Dendritic cell treated with granulocyte-macrophage colony-stimulating factor and Interleukin-4, amounts not matched to agents 40 ng/mL and 50 ng/mL, for 4 days (primary cell): ENCODE data around the gene SNRK.

ENCODE experiments used
- H3K27ac Mint-ChIP-seq: one replicate; pipeline ENCODE4 v1.8.0; 2022; ENCODE audit warnings: mild to moderate bottlenecking, mixed read lengths
- H3K27me3 Mint-ChIP-seq: one replicate; pipeline ENCODE4 v1.8.0; 2022; ENCODE audit warnings: mild to moderate bottlenecking, mixed read lengths
- H3K36me3 Mint-ChIP-seq: one replicate; pipeline ENCODE4 v1.8.0; 2022; ENCODE audit warnings: low read depth, mixed read lengths
- H3K4me1 Mint-ChIP-seq: one replicate; pipeline ENCODE4 v1.8.0; 2022; ENCODE audit warnings: low read depth, mixed read lengths
- H3K4me3 Mint-ChIP-seq: one replicate; pipeline ENCODE4 v1.8.0; 2022; ENCODE audit warnings: mild to moderate bottlenecking, moderate library complexity, mixed read lengths
- H3K9me3 Mint-ChIP-seq: one replicate; pipeline ENCODE4 v1.8.0; 2022; ENCODE audit warnings: mixed read lengths
- intact Hi-C: fragments of 100-400 bp; cut with micrococcal nuclease; formaldehyde crosslinking; loops from one replicate; pipeline ENCODE4 v1.15.0; 2022

Gene SNRK

GRCh38 chr3:43256714-43257461 is 29.5 kb upstream of the SNRK start:
- peaks cover 39% of the 10 kb centered on the region for H3K4me1 Mint-ChIP-seq
- H3K9me3 Mint-ChIP-seq: no peaks in the 10 kb centered on the region
- H3K36me3 Mint-ChIP-seq: no peaks in the 10 kb centered on the region
- no peak overlapping the region for H3K27ac Mint-ChIP-seq
- intact Hi-C loops: no loop called here
- no peaks in the 10 kb centered on the region for H3K27me3 Mint-ChIP-seq
- H3K4me3 Mint-ChIP-seq: no peak overlapping the region

- H3K4me3 Mint-ChIP-seq: no peak overlapping the region
- H3K27ac Mint-ChIP-seq: no peak overlapping the region
- H3K9me3 Mint-ChIP-seq: no peaks in the 10 kb centered on the region
- H3K27me3 Mint-ChIP-seq: no peaks in the 10 kb centered on the region
- H3K36me3 Mint-ChIP-seq: no peaks in the 10 kb centered on the region
- intact Hi-C loops: no loop called here
- H3K4me1 Mint-ChIP-seq: peaks cover 39% of the 10 kb centered on the region
Observed at GRCh38 chr3:43257850-43258249, 28.5 kb upstream of the SNRK start.

GRCh38 chr3:43259626-43260025 is 26.7 kb upstream of the SNRK start:
- H3K27ac Mint-ChIP-seq: no peak overlapping the region
- no peaks in the 10 kb centered on the region for H3K9me3 Mint-ChIP-seq
- H3K4me1 Mint-ChIP-seq: peaks cover 39% of the 10 kb centered on the region
- no peaks in the 10 kb centered on the region for H3K36me3 Mint-ChIP-seq
- no peaks in the 10 kb centered on the region for H3K27me3 Mint-ChIP-seq
- intact Hi-C loops: no loop called here
- no peak overlapping the region for H3K4me3 Mint-ChIP-seq

GRCh38 chr3:43260412-43260811 is 25.9 kb upstream of the SNRK start:
- intact Hi-C loops: no loop called here

GRCh38 chr3:43262194-43262593 is 24.1 kb upstream of the SNRK start:
- Mint-ChIP-seq H3K4me1 (peaks cover 17% of the 10 kb centered on the region), H3K27ac (no peak overlapping the region), H3K36me3 (no peaks in the 10 kb centered on the region), H3K4me3 (no peak overlapping the region), H3K9me3 (no peaks in the 10 kb centered on the region), H3K27me3 (no peaks in the 10 kb centered on the region)
- intact Hi-C loops: no loop called here

More at GRCh38 chr3:43260412-43260811, 25.9 kb upstream of the SNRK start:
- no peaks in the 10 kb centered on the region for H3K36me3 Mint-ChIP-seq
- no peaks in the 10 kb centered on the region for H3K9me3 Mint-ChIP-seq
- no peak overlapping the region for H3K4me3 Mint-ChIP-seq
- no peaks in the 10 kb centered on the region for H3K27me3 Mint-ChIP-seq
- no peak overlapping the region for H3K27ac Mint-ChIP-seq
- H3K4me1 Mint-ChIP-seq: peaks cover 34% of the 10 kb centered on the region

GRCh38 chr3:43266451-43266850 is 19.9 kb upstream of the SNRK start:
- H3K36me3 Mint-ChIP-seq: no peaks in the 10 kb centered on the region
- intact Hi-C loops: no loop called here
- H3K4me1 Mint-ChIP-seq: no peaks in the 10 kb centered on the region
- H3K27ac Mint-ChIP-seq: no peak overlapping the region
- H3K9me3 Mint-ChIP-seq: no peaks in the 10 kb centered on the region
- H3K4me3 Mint-ChIP-seq: no peak overlapping the region
- no peaks in the 10 kb centered on the region for H3K27me3 Mint-ChIP-seq

GRCh38 chr3:43266995-43267394 is 19.3 kb upstream of the SNRK start:
- Mint-ChIP-seq H3K9me3 (no peaks in the 10 kb centered on the region), H3K27ac (no peak overlapping the region), H3K36me3 (no peaks in the 10 kb centered on the region), H3K4me1 (no peaks in the 10 kb centered on the region), H3K27me3 (no peaks in the 10 kb centered on the region), H3K4me3 (no peak overlapping the region)
- intact Hi-C loops: no loop called here

GRCh38 chr3:43268636-43269035 is 17.7 kb upstream of the SNRK start:
- no peaks in the 10 kb centered on the region for H3K9me3 Mint-ChIP-seq
- H3K36me3 Mint-ChIP-seq: no peaks in the 10 kb centered on the region
- H3K27ac Mint-ChIP-seq: no peak overlapping the region
- intact Hi-C loops: no loop called here
- H3K4me1 Mint-ChIP-seq: no peaks in the 10 kb centered on the region
- no peaks in the 10 kb centered on the region for H3K27me3 Mint-ChIP-seq
- H3K4me3 Mint-ChIP-seq: no peak overlapping the region

GRCh38 chr3:43270078-43270477 is 16.3 kb upstream of the SNRK start:
- Mint-ChIP-seq H3K4me3 (no peak overlapping the region), H3K4me1 (no peaks in the 10 kb centered on the region), H3K27ac (no peak overlapping the region), H3K9me3 (no peaks in the 10 kb centered on the region), H3K27me3 (no peaks in the 10 kb centered on the region), H3K36me3 (no peaks in the 10 kb centered on the region)
- intact Hi-C loops: no loop called here

- Mint-ChIP-seq H3K4me3 (no peak overlapping the region), H3K9me3 (no peaks in the 10 kb centered on the region), H3K27ac (no peak overlapping the region), H3K36me3 (no peaks in the 10 kb centered on the region), H3K4me1 (no peaks in the 10 kb centered on the region), H3K27me3 (no peaks in the 10 kb centered on the region)
- intact Hi-C loops: no loop called here
Observed at GRCh38 chr3:43273416-43273815, 12.9 kb upstream of the SNRK start.

- H3K27ac Mint-ChIP-seq: no peak overlapping the region
- no peaks in the 10 kb centered on the region for H3K36me3 Mint-ChIP-seq
- H3K4me1 Mint-ChIP-seq: no peaks in the 10 kb centered on the region
- intact Hi-C loops: no loop called here
- no peaks in the 10 kb centered on the region for H3K9me3 Mint-ChIP-seq
- no peak overlapping the region for H3K4me3 Mint-ChIP-seq
- peaks cover 2% of the 10 kb centered on the region for H3K27me3 Mint-ChIP-seq
Observed at GRCh38 chr3:43279082-43279481, 7.3 kb upstream of the SNRK start.

- Mint-ChIP-seq H3K36me3 (no peaks in the 10 kb centered on the region), H3K9me3 (no peaks in the 10 kb centered on the region), H3K4me3 (no peak overlapping the region), H3K27me3 (peaks cover 2% of the 10 kb centered on the region), H3K27ac (no peak overlapping the region), H3K4me1 (no peaks in the 10 kb centered on the region)
- intact Hi-C loops: no loop called here
Observed at GRCh38 chr3:43279532-43279931, 6.8 kb upstream of the SNRK start.

- no peaks in the 10 kb centered on the region for H3K36me3 Mint-ChIP-seq
- peaks cover 3% of the 10 kb centered on the region for H3K27me3 Mint-ChIP-seq
- peaks cover 5% of the 10 kb centered on the region for H3K4me1 Mint-ChIP-seq
- H3K4me3 Mint-ChIP-seq: no peak overlapping the region
- no peaks in the 10 kb centered on the region for H3K9me3 Mint-ChIP-seq
- intact Hi-C loops: no loop called here
- no peak overlapping the region for H3K27ac Mint-ChIP-seq
Observed at GRCh38 chr3:43281020-43281419, 5.3 kb upstream of the SNRK start.

GRCh38 chr3:43284171-43284570 is 2.2 kb upstream of the SNRK start:
- Mint-ChIP-seq H3K4me1 (peaks cover 12% of the 10 kb centered on the region), H3K9me3 (no peaks in the 10 kb centered on the region), H3K4me3 (no peak overlapping the region), H3K27ac (no peak overlapping the region), H3K27me3 (peaks cover 3% of the 10 kb centered on the region), H3K36me3 (peaks cover 9% of the 10 kb centered on the region)
- intact Hi-C loops: no loop called here

GRCh38 chr3:43285644-43286043 is 696 bp upstream of the SNRK start:
- intact Hi-C loops: no loop called here
- Mint-ChIP-seq H3K9me3 (no peaks in the 10 kb centered on the region), H3K4me3 (no peak overlapping the region), H3K27me3 (peaks cover 3% of the 10 kb centered on the region), H3K36me3 (peaks cover 17% of the 10 kb centered on the region), H3K4me1 (peaks cover 27% of the 10 kb centered on the region), H3K27ac (peak overlapping the region; percentile 73)
